Mammary epithelial cell (primary cell): Measurements from ENCODE around the gene MMP17.

Source experiments
- EZH2 ChIP-seq: IDR thresholded peaks from 2 replicates; pipeline ENCODE4 v1.6.1; 2012; ENCODE audit warnings: low read length, inconsistent platforms, borderline replicate concordance
- TF ChIP-seq, protein P1 (sequence below), 2 donors: IDR thresholded peaks in 1 of 2; conservative IDR thresholded peaks in 1 of 2; 2 replicates each; pipeline ENCODE4 v1.5.1; 2011 to 2012; ENCODE audit warnings: inconsistent platforms in 2 of 2, low read length in 2 of 2, mild to moderate bottlenecking in 2 of 2, control low read depth in 1 of 2, low read depth in 1 of 2; ENCODE audit not compliant: insufficient read depth in 1 of 2; ENCODE audit errors: extremely low read depth in 1 of 2

GRCh38 chr12:131869871-131870418, 41.8 kb downstream of the MMP17 start:
- TF ChIP-seq, protein P1, sequence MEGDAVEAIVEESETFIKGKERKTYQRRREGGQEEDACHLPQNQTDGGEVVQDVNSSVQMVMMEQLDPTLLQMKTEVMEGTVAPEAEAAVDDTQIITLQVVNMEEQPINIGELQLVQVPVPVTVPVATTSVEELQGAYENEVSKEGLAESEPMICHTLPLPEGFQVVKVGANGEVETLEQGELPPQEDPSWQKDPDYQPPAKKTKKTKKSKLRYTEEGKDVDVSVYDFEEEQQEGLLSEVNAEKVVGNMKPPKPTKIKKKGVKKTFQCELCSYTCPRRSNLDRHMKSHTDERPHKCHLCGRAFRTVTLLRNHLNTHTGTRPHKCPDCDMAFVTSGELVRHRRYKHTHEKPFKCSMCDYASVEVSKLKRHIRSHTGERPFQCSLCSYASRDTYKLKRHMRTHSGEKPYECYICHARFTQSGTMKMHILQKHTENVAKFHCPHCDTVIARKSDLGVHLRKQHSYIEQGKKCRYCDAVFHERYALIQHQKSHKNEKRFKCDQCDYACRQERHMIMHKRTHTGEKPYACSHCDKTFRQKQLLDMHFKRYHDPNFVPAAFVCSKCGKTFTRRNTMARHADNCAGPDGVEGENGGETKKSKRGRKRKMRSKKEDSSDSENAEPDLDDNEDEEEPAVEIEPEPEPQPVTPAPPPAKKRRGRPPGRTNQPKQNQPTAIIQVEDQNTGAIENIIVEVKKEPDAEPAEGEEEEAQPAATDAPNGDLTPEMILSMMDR (conservative IDR thresholded peaks at IDR 0.05 in 1 of 2, IDR thresholded peaks at IDR 0.05 in 1 of 2; ENCODE audit: extremely low read depth in 1 of 2, insufficient read depth in 1 of 2, low read depth in 1 of 2, low read length in 2 of 2): no peak
- TF ChIP-seq EZH2: no peak
